Stomach (tissue), 9 donors: ENCODE measurements around the gene PIGW. TPM values are rescaled to one million over a fixed set of nuclear protein-coding genes. Genes with fewer than 3 reads are reported as not detected.

Experiments used
- DNase-seq, 2 donors: peaks; one replicate each; pipeline versions ENCODE4 v3.0.0 to v3.0.0-alpha.2; 2013 to 2019
- H3K27ac ChIP-seq, 5 donors: fragments of 200-600 bp in 4 of 5; sonication (generic) in 4 of 5; one replicate each; pipeline ENCODE4 v1.5.1; 2013 to 2019; ENCODE audit warnings: mild to moderate bottlenecking in 1 of 5, moderate library complexity in 1 of 5
- H3K27me3 ChIP-seq, 3 donors: fragments of 200-600 bp; sonication (generic); one replicate each; pipeline ENCODE4 v1.5.1; 2017 to 2019; ENCODE audit warnings: mixed run types in 1 of 3
- H3K36me3 ChIP-seq, 4 donors: fragments of 200-600 bp; sonication (generic); 1 replicate in 3 of 4; 2 replicates in 1 of 4; pipeline ENCODE4 v1.5.1; 2016 to 2019
- H3K4me1 ChIP-seq, 4 donors: fragments of 200-600 bp; sonication (generic); one replicate each; pipeline ENCODE4 v1.5.1; 2016 to 2019
- H3K4me3 ChIP-seq, 4 donors: fragments of 200-600 bp; sonication (generic) in 3 of 4; one replicate each; pipeline ENCODE4 v1.5.1; 2016 to 2019; ENCODE audit warnings: mild to moderate bottlenecking in 1 of 4
- H3K9me3 ChIP-seq, 4 donors: fragments of 200-600 bp; sonication (generic); one replicate each; pipeline ENCODE4 v1.5.1; 2016 to 2019
- CTCF ChIP-seq, 7 experiments: fragments of 450-650 bp in 4 of 7; fragments of 200-600 bp in 3 of 7; sonication (generic) in 3 of 7; IDR thresholded peaks; one replicate each; pipeline ENCODE4 v1.5.1; 2016 to 2019; ENCODE audit warnings: antibody characterized with exemption in 7 of 7, control low read depth in 2 of 7, mild to moderate bottlenecking in 1 of 7
- EP300 ChIP-seq: sonication (generic); formaldehyde crosslinking; IDR thresholded peaks from one replicate; pipeline ENCODE4 v1.6.1; 2017; ENCODE audit warnings: antibody characterized with exemption
- POLR2A ChIP-seq, 4 donors: fragments of 450-650 bp; IDR thresholded peaks; one replicate each; pipeline ENCODE4 v1.6.1; 2016; ENCODE audit warnings: antibody characterized with exemption in 4 of 4, control low read depth in 2 of 4, mild to moderate bottlenecking in 1 of 4, moderate library complexity in 1 of 4
- POLR2AphosphoS5 ChIP-seq, 3 donors: sonication (generic); formaldehyde crosslinking; IDR thresholded peaks; one replicate each; pipeline ENCODE4 v1.6.1; 2016; ENCODE audit warnings: antibody characterized with exemption in 3 of 3
- WGBS, 5 donors: extraction: QIAGEN DNeasy Blood & Tissue Kit in 3 of 5; methylation state at CpG; one replicate each; pipeline versions ENCODE4 v1.1.5 to v1.1.7; 2013 to 2018; 5-methylcytosine and 5-hydroxymethylcytosine counted together
- intact Hi-C: fragments of 100-400 bp; cut with DNase I; formaldehyde crosslinking; loops from one replicate; pipeline ENCODE4 v1.15.1; 2023; ENCODE audit warnings: low total_unique reads
- polyA plus RNA-seq, 3 donors: library from polyadenylated mRNA; stranded (reverse); fragments of 200-250 nt; gene quantifications; one replicate each; pipeline ENCODE4 v1.2.3, GENCODE V29; 2013
- total RNA-seq, 5 donors: library from RNA; depleted of rRNA; stranded (reverse); fragments of >200 nt; gene quantifications; one replicate each; pipeline versions ENCODE4 v1.1.0 to v1.2.3, GENCODE V29; 2014 to 2016
- donor health status: healthy with polysubstance abuse.
- donor health status: Bipolar disorder and iron deficiency.
- donor health status: healthy.

Gene PIGW
- total and polyA plus RNA-seq, 8 donors: 0.45 to 12.7 (median 4.3) TPM; not detected in 1

GRCh38 chr17:36510636-36511035 lies 24.2 kb upstream of the PIGW start:
- intact Hi-C loops: no loop called here
- H3K27me3 ChIP-seq: no peaks in the 10 kb centered on the region
- no peaks in the 10 kb centered on the region for H3K4me1 ChIP-seq
- TF ChIP-seq POLR2AphosphoS5 (IDR thresholded peaks at IDR 0.05) (no peak), CTCF (IDR thresholded peaks at IDR 0.05) (no peak), EP300 (no peak), POLR2A (IDR thresholded peaks at IDR 0.05) (no peak)
- no peak for DNase-seq
- H3K27ac ChIP-seq: no peak overlapping the region
- no peaks in the 10 kb centered on the region for H3K9me3 ChIP-seq
- WGBS, 5 donors: 88 to 93% (median 91%) methylated on average over 14 of the region's 14 CpGs
- H3K4me3 ChIP-seq: no peak overlapping the region
- peaks cover 21 to 98% (median 93%) of the 10 kb centered on the region in 4 donors for H3K36me3 ChIP-seq

- Histone ChIP-seq H3K27me3 (no peaks in the 10 kb centered on the region), H3K36me3 (peaks cover 18 to 98% (median 93%) of the 10 kb centered on the region in 4 donors), H3K4me3 (no peak overlapping the region), H3K27ac (no peak overlapping the region), H3K4me1 (no peaks in the 10 kb centered on the region), H3K9me3 (no peaks in the 10 kb centered on the region)
- no peak for TF ChIP-seq CTCF (IDR thresholded peaks at IDR 0.05)
- no peak for TF ChIP-seq POLR2A (IDR thresholded peaks at IDR 0.05)
- no peak for TF ChIP-seq POLR2AphosphoS5 (IDR thresholded peaks at IDR 0.05)
- no peak for TF ChIP-seq EP300
- intact Hi-C loops: no loop called here
- no peak for DNase-seq
- WGBS, 5 donors: 87 to 96% (median 94%) methylated on average over 6 of the region's 6 CpGs
Measured at GRCh38 chr17:36511216-36511615, 23.6 kb upstream of the PIGW start.

- H3K9me3 ChIP-seq: no peaks in the 10 kb centered on the region
- no peaks in the 10 kb centered on the region for H3K27me3 ChIP-seq
- no peak for DNase-seq
- no peak overlapping the region for H3K27ac ChIP-seq
- no peaks in the 10 kb centered on the region for H3K4me1 ChIP-seq
- H3K36me3 ChIP-seq: peaks cover 9 to 96% (median 87%) of the 10 kb centered on the region in 4 donors
- intact Hi-C loops: no loop called here
- no peak overlapping the region for H3K4me3 ChIP-seq
- WGBS, 5 donors: 90 to 98% (median 91%) methylated on average over 5 of the region's 5 CpGs
- TF ChIP-seq POLR2AphosphoS5 (IDR thresholded peaks at IDR 0.05) (no peak), EP300 (no peak), CTCF (IDR thresholded peaks at IDR 0.05) (no peak), POLR2A (IDR thresholded peaks at IDR 0.05) (no peak)
Measured at GRCh38 chr17:36512641-36513040, 22.1 kb upstream of the PIGW start.

- TF ChIP-seq EP300: no peak
- TF ChIP-seq CTCF (IDR thresholded peaks at IDR 0.05): no peak
- TF ChIP-seq POLR2A (IDR thresholded peaks at IDR 0.05): no peak
- no peak for TF ChIP-seq POLR2AphosphoS5 (IDR thresholded peaks at IDR 0.05)
- intact Hi-C loops: no loop called here
- 91 to 100% (median 93%) methylated on average over 2 to 3 of the region's 3 CpGs for WGBS, 5 donors
- Histone ChIP-seq H3K4me3 (no peak overlapping the region), H3K36me3 (peaks cover 7 to 83% (median 70%) of the 10 kb centered on the region in 4 donors), H3K9me3 (no peaks in the 10 kb centered on the region), H3K27ac (no peak overlapping the region), H3K27me3 (no peaks in the 10 kb centered on the region), H3K4me1 (no peaks in the 10 kb centered on the region)
- DNase-seq: no peak
Measured at GRCh38 chr17:36514856-36515255, 19.9 kb upstream of the PIGW start.
